H1 (cell line): Measurements from ENCODE around the gene RNF220. TPM values are rescaled to one million over a fixed set of nuclear protein-coding genes. Genes with fewer than 3 reads are reported as not detected.

ENCODE experiments used
- EGR1 ChIP-seq: IDR thresholded peaks from 2 replicates; pipeline ENCODE4 v1.6.1; 2011; ENCODE audit warnings: low read depth, low read length, borderline replicate concordance
- polyA plus RNA-seq, 7 experiments: library from polyadenylated mRNA; depleted of rRNA in 3 of 7; stranded (reverse) in 5 of 7; unstranded in 2 of 7; fragments of >200 nt in 5 of 7; fragments of 200-250 nt in 2 of 7; gene quantifications; 1 replicate in 5 of 7; 2 replicates in 1 of 7; 4 replicates in 1 of 7; pipeline versions ENCODE4 v1.2.1 to v1.2.3, GENCODE V29; 2011 to 2013; ENCODE audit warnings: missing spikeins in 2 of 7, mixed read lengths in 2 of 7
- total RNA-seq: library from RNA; stranded (reverse); fragmentation: NEBNext Ultra II Directional; extraction: Animal tissue kit (Norgen Biotek cat#: 25700); gene quantifications from 2 replicates; pipeline ENCODE4 v1.2.1, GENCODE V29; 2021

RNF220 gene
- total and polyA plus RNA-seq, 2 of the 8 experiments (the other 6 are each of a cell fraction or from before 2014, with no cell fraction given): 123 to 160 TPM

- no peak for TF ChIP-seq EGR1
Measured at GRCh38 chr1:44630116-44630515, 225.1 kb downstream of the RNF220 start (continued).
